Fibroblast of the conjunctiva (primary cell): ENCODE measurements around the gene C3orf33.
"Not testable (repeated sequence)": the region's sequence is repeated elsewhere in the genome, so short reads cannot be mapped to it uniquely, and the experiment has no call there.

Experiments
- DNase-seq: peaks from one replicate; pipeline ENCODE4 v3.0.0-alpha.2; 2010; ENCODE audit warnings: low read depth

The C3orf33 gene

GRCh38 chr3:155805802-155806618 is at the start of gene C3orf33:
Gene C3orf33, minus strand, starts transcription at chr3:155806278. Its CDS starts 26 bp downstream, at chr3:155806252.
- DNase-seq = peak; percentile 16

GRCh38 chr3:155854141-155854940 is 48.3 kb upstream of the C3orf33 start, which contains the start of gene SLC33A1:
Gene SLC33A1, minus strand, starts transcription at chr3:155854427. Its CDS starts 430 bp downstream, at chr3:155853997.
- peak; percentile 99 for DNase-seq

GRCh38 chr3:155853214-155854140 is 47.4 kb upstream of the C3orf33 start:
- DNase-seq = no peak

- DNase-seq = no peak
Measured at GRCh38 chr3:155852341-155852740, 46.3 kb upstream of the C3orf33 start.

- not testable (repeated sequence) for DNase-seq
Measured at GRCh38 chr3:155849404-155849803, 43.3 kb upstream of the C3orf33 start.

GRCh38 chr3:155847993-155848392 is 41.9 kb upstream of the C3orf33 start:
- DNase-seq = no peak

- no peak for DNase-seq
Measured at GRCh38 chr3:155846119-155846518, 40.0 kb upstream of the C3orf33 start.

GRCh38 chr3:155843569-155843968 is 37.5 kb upstream of the C3orf33 start:
- DNase-seq = no peak

GRCh38 chr3:155835341-155836071 is 29.4 kb upstream of the C3orf33 start:
- DNase-seq = no peak

GRCh38 chr3:155828490-155829098 is 22.5 kb upstream of the C3orf33 start:
- DNase-seq = not testable (repeated sequence)

- DNase-seq = no peak
Measured at GRCh38 chr3:155815030-155815545, 9.0 kb upstream of the C3orf33 start.

GRCh38 chr3:155813224-155813623 is 7.1 kb upstream of the C3orf33 start:
- DNase-seq = not testable (repeated sequence)

GRCh38 chr3:155809181-155809580 is 3.1 kb upstream of the C3orf33 start:
- no peak for DNase-seq

- no peak for DNase-seq
Measured at GRCh38 chr3:155807823-155808222, 1.7 kb upstream of the C3orf33 start.

GRCh38 chr3:155805204-155805801 is 775 bp downstream of the C3orf33 start:
- DNase-seq = no peak

GRCh38 chr3:155804323-155804722 is 1.8 kb downstream of the C3orf33 start:
- DNase-seq = no peak

- no peak for DNase-seq
Measured at GRCh38 chr3:155792532-155792931, 13.5 kb downstream of the C3orf33 start.

GRCh38 chr3:155791190-155791589 is 14.9 kb downstream of the C3orf33 start:
- no peak for DNase-seq

GRCh38 chr3:155790272-155790925 is 15.7 kb downstream of the C3orf33 start:
- no peak for DNase-seq
